Gastroesophageal sphincter (tissue), 4 donors: ENCODE measurements around the gene SH3RF3. TPM values are rescaled to one million over a fixed set of nuclear protein-coding genes. Genes with fewer than 3 reads are reported as not detected.

Source experiments
- ATAC-seq: fragments of 150-250 bp; one replicate; pipeline ENCODE4 v1.9.1; 2016; ENCODE audit warnings: mild to moderate bottlenecking, moderate library complexity
- H3K27ac ChIP-seq, 4 donors: fragments of 200-600 bp; sonication (generic) in 3 of 4; 1 replicate in 3 of 4; 2 replicates in 1 of 4; pipeline ENCODE4 v1.5.1; 2016 to 2019
- H3K27me3 ChIP-seq: fragments of 200-600 bp; sonication (generic); one replicate; pipeline ENCODE4 v1.5.1; 2019
- H3K36me3 ChIP-seq, 2 donors: fragments of 200-600 bp; sonication (generic); one replicate each; pipeline ENCODE4 v1.5.1; 2019; ENCODE audit warnings: control low read depth in 1 of 2
- H3K4me1 ChIP-seq, 3 donors: fragments of 200-600 bp; sonication (generic); 1 replicate in 2 of 3; 2 replicates in 1 of 3; pipeline ENCODE4 v1.5.1; 2016 to 2019; ENCODE audit warnings: control low read depth in 2 of 3
- H3K4me3 ChIP-seq, 2 donors: fragments of 200-600 bp; sonication (generic); one replicate each; pipeline ENCODE4 v1.5.1; 2019; ENCODE audit warnings: mild to moderate bottlenecking in 1 of 2, moderate library complexity in 1 of 2
- H3K9me3 ChIP-seq, 3 donors: fragments of 200-600 bp; sonication (generic); one replicate each; pipeline ENCODE4 v1.5.1; 2017 to 2019; ENCODE audit warnings: control low read depth in 2 of 3
- CTCF ChIP-seq, 4 experiments: fragments of 200-600 bp in 2 of 4; fragments of 450-650 bp in 2 of 4; sonication (generic) in 1 of 4; IDR thresholded peaks; one replicate each; pipeline ENCODE4 v1.5.1; 2017 to 2019; ENCODE audit warnings: antibody characterized with exemption in 4 of 4, mild to moderate bottlenecking in 2 of 4, moderate library complexity in 2 of 4
- EP300 ChIP-seq: sonication (generic); formaldehyde crosslinking; IDR thresholded peaks from one replicate; pipeline ENCODE4 v1.6.1; 2017; ENCODE audit warnings: antibody characterized with exemption, mild to moderate bottlenecking
- POLR2A ChIP-seq, 2 donors: fragments of 450-650 bp; IDR thresholded peaks; one replicate each; pipeline ENCODE4 v1.6.1; 2017; ENCODE audit warnings: antibody characterized with exemption in 2 of 2, mild to moderate bottlenecking in 2 of 2, moderate library complexity in 1 of 2
- POLR2AphosphoS5 ChIP-seq: sonication (generic); formaldehyde crosslinking; IDR thresholded peaks from one replicate; pipeline ENCODE4 v1.6.1; 2017; ENCODE audit warnings: antibody characterized with exemption
- WGBS, 2 donors: methylation state at CpG; one replicate each; pipeline ENCODE4 v1.1.5; 2018; ENCODE audit warnings: low coverage in 1 of 2; 5-methylcytosine and 5-hydroxymethylcytosine counted together
- total RNA-seq, 4 donors: library from RNA; depleted of rRNA; stranded (reverse); fragments of >200 nt; gene quantifications; one replicate each; pipeline ENCODE4 v1.1.0, GENCODE V29; 2016

The SH3RF3 gene
- total RNA-seq, 4 donors from 2014 or later: 10.1 to 15.8 (median 13.2) TPM

GRCh38 chr2:109519513-109519912 lies 390.5 kb downstream of the SH3RF3 start:
- Histone ChIP-seq H3K4me1 (peaks cover 0 to 7% (median 5%) of the 10 kb centered on the region in 3 donors), H3K36me3 (no peaks in the 10 kb centered on the region), H3K27me3 (no peaks in the 10 kb centered on the region), H3K4me3 (no peak overlapping the region), H3K27ac (no peak overlapping the region), H3K9me3 (no peaks in the 10 kb centered on the region)
- no peak for TF ChIP-seq POLR2A (IDR thresholded peaks at IDR 0.05)
- TF ChIP-seq POLR2AphosphoS5: no peak
- TF ChIP-seq CTCF (IDR thresholded peaks at IDR 0.05): no peak
- TF ChIP-seq EP300: no peak
- WGBS, 2 donors: 88 to 90% methylated on average over 4 of the region's 4 CpGs
- ATAC-seq: no peak

- Histone ChIP-seq H3K27me3 (no peaks in the 10 kb centered on the region), H3K9me3 (no peaks in the 10 kb centered on the region), H3K4me3 (no peak overlapping the region), H3K36me3 (no peaks in the 10 kb centered on the region), H3K4me1 (no peaks in the 10 kb centered on the region), H3K27ac (no peak overlapping the region)
- TF ChIP-seq CTCF (IDR thresholded peaks at IDR 0.05) (no peak), EP300 (no peak), POLR2AphosphoS5 (no peak), POLR2A (IDR thresholded peaks at IDR 0.05) (no peak)
- ATAC-seq: no peak
- WGBS, 2 donors: 69 to 75% methylated on average over 13 to 20 of the region's 20 CpGs
These were observed 392.4 kb downstream of the SH3RF3 start for GRCh38 chr2:109521233-109522062.

DNA sequence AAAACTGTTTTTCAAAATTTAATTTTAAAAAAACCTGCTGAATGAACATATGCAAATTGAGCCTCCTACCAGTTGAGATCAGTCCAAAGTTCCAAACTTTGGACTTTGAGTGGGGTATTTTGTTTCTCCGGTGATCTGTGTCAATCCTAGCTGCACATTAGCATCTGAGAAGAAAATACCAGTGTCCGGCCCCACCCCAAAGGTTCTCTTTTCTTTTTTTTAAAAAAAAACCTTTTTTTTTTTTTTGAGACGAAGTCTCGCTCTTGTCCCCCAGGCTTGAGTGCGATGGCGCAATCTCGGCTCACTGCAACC lies 393.0 kb downstream of the SH3RF3 start:
- TF ChIP-seq EP300: no peak
- TF ChIP-seq POLR2A (IDR thresholded peaks at IDR 0.05): no peak
- no peak for TF ChIP-seq POLR2AphosphoS5
- TF ChIP-seq CTCF (IDR thresholded peaks at IDR 0.05): no peak
- no peak overlapping the region for H3K4me3 ChIP-seq
- no peaks in the 10 kb centered on the region for H3K27me3 ChIP-seq
- H3K36me3 ChIP-seq: no peaks in the 10 kb centered on the region
- H3K27ac ChIP-seq: no peak overlapping the region
- no peak for ATAC-seq
- WGBS, 2 donors: 85 to 93% methylated on average over 7 of the region's 7 CpGs
- H3K9me3 ChIP-seq: no peaks in the 10 kb centered on the region
- H3K4me1 ChIP-seq: no peaks in the 10 kb centered on the region

- H3K36me3 ChIP-seq: no peaks in the 10 kb centered on the region
- H3K4me1 ChIP-seq: no peaks in the 10 kb centered on the region
- TF ChIP-seq CTCF (IDR thresholded peaks at IDR 0.05) (no peak), POLR2AphosphoS5 (no peak), POLR2A (IDR thresholded peaks at IDR 0.05) (no peak), EP300 (no peak)
- no peaks in the 10 kb centered on the region for H3K9me3 ChIP-seq
- WGBS, 2 donors: 90% methylated on average over 2 of the region's 6 CpGs; no CpG with 5 or more reads in 1 of the 2 donors
- H3K27me3 ChIP-seq: no peaks in the 10 kb centered on the region
- no peak overlapping the region for H3K4me3 ChIP-seq
- no peak for ATAC-seq
- H3K27ac ChIP-seq: no peak overlapping the region
These were observed 394.1 kb downstream of the SH3RF3 start for GRCh38 chr2:109523121-109523520.
